NCI-H1417 treated with DMSO at 0.1 percent for 48 hours (cell line): ENCODE results near the gene DPYSL3.

Experiments used
- DNase-seq: peaks from one replicate; lab custom pipeline; 2025; lab: John Stamatoyannopoulos, UW

The DPYSL3 gene

DNA sequence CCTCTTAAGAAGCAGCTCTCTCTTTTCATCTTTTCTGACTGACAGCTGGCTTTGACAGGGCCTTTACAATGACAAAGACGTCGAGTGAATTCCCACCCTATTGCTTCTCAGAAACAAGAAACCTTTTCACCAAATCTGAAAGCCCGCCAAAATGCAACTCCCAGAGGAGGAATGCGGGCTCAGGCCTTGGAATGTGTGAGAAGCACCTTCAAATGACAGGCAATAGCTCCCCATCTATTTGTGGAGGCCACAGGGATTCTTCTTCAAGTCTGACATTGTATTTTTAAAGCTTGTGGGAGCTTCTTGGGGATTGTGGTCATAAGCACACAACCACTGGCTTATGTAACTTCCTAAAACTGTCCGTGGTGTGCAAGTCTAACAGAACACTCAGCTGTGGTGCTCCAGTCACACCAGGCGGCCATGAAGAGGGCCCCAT, 72.7 kb downstream of the DPYSL3 start:
- DNase-seq: no peak

DNA sequence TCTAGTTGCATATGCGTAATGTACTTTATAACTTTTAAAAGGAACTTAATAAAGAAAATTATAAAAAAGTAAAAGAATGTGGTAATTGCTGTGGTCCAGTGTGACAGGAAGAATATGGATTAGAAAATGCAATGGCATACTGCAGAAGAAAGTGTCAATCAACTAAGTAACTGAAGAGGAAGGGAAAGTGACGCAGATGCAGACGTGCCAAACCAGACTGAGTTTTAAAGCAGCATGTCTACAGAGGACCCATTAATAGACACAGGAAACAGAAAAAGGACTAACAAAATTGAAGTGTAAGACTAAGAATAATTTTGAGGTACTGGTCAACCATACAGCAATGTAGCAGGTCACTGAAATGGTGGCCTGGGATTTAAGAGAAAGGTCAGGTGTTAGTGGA, 73.3 kb downstream of the DPYSL3 start:
- no peak for DNase-seq

DNA sequence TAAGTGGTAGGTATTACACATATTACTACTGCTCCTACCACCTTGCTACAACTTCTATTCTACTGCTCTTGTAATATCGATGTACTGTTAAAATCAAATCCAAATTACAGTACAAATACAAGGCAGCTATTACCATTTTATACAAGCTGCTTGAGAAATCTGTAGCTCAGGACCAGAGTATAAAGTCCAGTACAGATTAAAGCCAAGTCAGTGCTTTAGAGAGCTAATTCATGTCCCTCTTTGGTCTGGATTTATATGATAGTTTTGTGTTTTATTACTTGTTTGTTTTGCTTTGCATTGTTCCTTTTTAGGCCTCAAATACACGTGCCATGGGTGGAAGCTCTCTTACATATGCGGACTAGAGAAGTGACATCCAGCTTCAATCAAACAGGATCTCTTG, 75.8 kb downstream of the DPYSL3 start:
- no peak for DNase-seq

- no peak for DNase-seq
Measured at GRCh38 chr5:147432323-147432722, 77.5 kb downstream of the DPYSL3 start.

DNA sequence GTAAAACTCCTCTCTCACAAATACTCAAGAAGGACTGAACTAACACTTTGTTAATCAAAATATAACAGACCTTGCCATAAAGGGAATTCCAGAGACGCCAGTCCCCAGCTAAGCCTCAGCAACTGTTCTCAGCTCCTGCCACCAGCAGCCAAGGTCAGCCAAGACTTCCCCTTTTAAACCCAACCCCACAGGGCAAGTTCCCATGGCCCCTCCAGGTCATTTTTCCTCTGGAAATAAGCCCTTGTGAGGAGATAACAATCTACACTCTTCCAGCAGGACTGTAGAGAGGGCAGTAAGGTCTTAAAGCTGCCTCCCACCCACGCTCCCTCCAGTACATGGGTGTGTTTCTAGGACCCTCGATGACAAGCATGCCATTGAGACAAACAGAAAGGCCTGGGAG, 78.3 kb downstream of the DPYSL3 start:
- DNase-seq: no peak

DNA sequence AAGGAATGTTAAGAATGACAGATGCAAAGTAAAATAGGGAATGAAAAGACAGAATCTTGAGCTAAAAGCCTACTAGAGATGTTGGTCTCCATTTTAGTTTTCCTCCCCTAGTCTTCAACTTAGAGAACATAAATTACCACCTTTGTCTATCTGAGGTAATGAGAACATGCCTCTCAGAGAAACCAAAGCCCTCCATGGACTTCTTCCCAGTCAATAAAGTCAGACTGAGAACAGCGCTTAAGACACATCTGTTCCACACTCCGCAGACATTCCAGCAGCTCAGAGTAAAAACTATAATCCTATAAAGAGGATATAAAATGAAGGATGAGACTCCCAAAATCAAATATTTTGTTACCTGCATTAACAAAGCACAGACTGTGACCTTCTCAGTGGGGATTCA, 79.2 kb downstream of the DPYSL3 start:
- DNase-seq: no peak

DNA sequence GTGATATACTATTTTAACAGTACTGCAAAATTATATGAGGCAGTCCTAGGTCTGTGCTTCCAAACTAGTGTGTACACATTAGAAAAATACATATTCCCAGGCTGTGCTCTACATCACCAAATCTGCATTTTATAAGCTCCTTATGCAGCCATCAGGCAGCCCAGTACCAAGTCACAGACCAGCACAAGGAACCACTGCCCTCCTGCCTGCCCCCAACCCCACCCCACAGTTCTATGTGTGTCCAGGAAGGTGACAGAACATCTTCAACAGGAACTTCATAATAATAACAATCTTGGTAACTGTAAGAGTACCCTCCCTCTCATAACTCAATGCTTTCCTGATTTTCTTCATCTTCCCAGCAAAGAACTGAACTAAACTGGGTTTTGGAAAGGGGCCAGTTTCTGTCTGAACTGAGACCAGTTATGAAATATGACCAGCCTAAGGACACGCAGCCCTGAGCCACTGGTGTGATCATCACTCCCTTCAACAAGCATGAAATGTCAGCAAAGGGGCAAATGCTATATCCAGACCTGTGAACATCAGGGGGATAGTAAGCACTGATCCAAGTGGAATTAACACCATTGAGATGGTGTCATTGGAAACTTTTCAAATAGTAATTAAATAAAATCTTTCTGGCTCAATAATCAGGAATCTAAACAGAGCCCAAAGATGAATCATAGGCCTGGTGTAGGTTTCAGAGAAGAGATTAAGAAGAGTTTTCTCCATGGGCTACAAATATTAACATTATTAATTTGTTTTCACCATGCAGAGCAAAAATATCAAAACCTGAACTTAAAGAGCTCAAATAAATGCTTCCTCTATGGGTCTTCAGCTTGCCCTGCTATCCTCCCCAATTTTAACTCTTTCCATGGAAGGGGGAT, 82.1 kb downstream of the DPYSL3 start:
- DNase-seq: no peak

GRCh38 chr5:147426640-147427327, 83.1 kb downstream of the DPYSL3 start:
- DNase-seq: no peak

GRCh38 chr5:147418613-147419012, 91.3 kb downstream of the DPYSL3 start:
- DNase-seq: no peak

DNA sequence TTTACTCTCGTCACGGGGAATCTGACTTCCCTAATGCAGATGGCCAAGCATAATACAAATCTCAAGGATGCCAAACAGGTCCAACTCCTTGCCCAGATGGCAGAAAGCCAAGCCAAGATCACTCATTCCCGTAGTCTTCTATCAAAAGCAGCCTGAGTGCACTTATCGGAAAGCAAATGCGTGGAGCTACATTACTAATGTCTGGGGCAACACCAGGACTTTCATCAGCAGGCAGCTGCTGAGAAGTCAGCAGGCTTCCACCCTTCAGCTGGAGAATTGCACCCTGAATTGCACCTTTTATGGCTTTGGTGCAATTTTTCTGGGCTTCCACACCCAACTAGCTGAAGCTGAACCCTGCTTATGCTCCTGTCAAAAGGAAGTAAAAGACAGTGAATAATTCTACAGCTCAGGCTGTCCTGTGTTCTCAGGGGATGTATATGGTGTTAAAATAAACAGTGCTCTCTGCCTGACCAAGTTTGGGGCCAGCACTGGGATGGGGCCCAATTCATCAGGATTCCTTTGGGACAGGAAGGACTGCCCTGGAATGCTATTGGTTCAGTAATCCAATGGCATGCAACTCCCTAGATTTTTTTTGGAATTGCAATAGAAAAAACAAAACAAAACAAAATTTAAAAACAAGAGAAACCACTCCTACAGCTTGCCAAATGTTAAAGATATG, 92.6 kb downstream of the DPYSL3 start:
- no peak for DNase-seq

DNA sequence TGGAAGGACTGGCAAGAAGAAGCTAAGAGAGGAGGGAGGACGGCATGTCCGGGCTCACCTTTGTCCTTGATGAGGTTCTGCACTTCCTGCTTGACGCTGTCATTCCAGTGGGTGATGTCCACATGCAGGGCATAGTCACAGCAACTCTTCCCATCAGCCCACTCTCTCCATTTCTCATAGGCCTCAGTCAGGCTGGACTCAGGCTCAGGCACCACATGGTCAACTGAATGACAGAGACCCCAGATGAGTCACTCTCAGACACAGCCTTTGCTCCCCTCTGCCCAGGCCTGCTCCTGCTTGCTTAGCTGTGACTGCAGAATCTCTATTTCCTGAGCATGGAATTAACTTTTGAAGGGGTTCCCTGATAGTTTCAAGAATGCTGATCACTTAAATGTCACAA, 94.2 kb downstream of the DPYSL3 start:
- no peak for DNase-seq

- no peak for DNase-seq
Measured at GRCh38 chr5:147413266-147413665, 96.6 kb downstream of the DPYSL3 start.

- DNase-seq: no peak
Measured at GRCh38 chr5:147412561-147412960, 97.3 kb downstream of the DPYSL3 start.

GRCh38 chr5:147411359-147412319, 98.2 kb downstream of the DPYSL3 start:
- no peak for DNase-seq

DNA sequence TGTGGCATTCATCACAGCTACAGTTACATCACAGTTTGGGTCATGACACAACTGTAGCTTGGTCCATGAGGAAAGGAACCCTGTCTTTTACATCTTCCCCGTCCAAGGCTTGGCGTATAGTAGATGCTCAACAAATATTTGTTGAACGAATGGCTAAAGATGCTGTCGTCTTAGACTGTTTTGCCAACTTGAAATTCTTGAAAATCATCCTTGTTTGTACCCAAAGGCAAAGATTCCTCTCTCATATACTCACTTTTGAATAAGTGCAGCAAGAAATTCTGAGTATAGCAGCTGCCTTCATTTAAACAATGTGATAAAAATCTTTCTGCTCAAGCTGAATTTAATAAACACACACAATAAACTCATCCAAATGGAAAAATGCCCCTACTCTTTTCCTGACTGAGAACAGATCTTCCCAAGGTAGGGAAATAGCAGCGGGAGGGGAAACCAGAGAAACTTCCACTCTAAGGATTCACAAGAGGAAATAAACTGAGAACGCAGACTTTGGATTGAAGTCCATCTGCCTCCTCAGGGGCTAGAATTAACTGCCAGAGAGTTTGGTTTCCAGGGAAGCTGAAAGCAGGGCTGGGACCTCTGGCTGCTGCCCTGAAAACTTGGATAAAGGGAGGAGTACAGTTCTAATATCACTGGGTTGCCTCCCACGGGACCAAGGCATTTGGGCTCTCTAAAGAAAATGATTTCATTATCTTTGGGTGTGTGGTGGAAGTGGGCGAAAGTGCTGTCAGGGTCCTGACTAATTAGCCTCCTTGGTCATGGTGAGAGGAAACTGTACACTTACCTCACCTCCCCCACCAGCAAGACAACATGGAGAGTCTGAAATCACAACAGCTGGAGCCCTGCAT, 99.1 kb downstream of the DPYSL3 start:
- no peak for DNase-seq

GRCh38 chr5:147408980-147409379, 100.9 kb downstream of the DPYSL3 start:
- no peak for DNase-seq

- DNase-seq: no peak
Measured at GRCh38 chr5:147407094-147407681, 102.7 kb downstream of the DPYSL3 start.

- DNase-seq: no peak
Measured at GRCh38 chr5:147406636-147407035, 103.2 kb downstream of the DPYSL3 start.

- DNase-seq: no peak
Measured at GRCh38 chr5:147404706-147405105, 105.2 kb downstream of the DPYSL3 start.
